OCI-LY3 (cell line): Measurements from ENCODE around the gene NPB.

ENCODE experiments used
- H2AFZ ChIP-seq: fragments of 200-600, 300-600 bp; shearing (Covaris generic); 2 replicates; pipeline ENCODE4 v1.6.0; 2014; ENCODE audit warnings: antibody characterized with exemption, low read depth, low read length
- H3K27ac ChIP-seq: fragments of 200-600, 300-600 bp; sonication (generic); 2 replicates; pipeline ENCODE4 v1.5.1; 2014; ENCODE audit warnings: mild to moderate bottlenecking, low read length, moderate library complexity, mixed read lengths
- H3K27me3 ChIP-seq: fragments of 200-600, 300-600 bp; sonication (generic); 2 replicates; pipeline ENCODE4 v1.6.1; 2014; ENCODE audit warnings: low read depth, low read length, mixed read lengths
- H3K36me3 ChIP-seq: fragments of 200-600, 300-600 bp; sonication (generic); replicated peaks from 2 replicates; pipeline ENCODE3; 2014; ENCODE audit warnings: low read depth, low read length, mixed read lengths
- H3K4me1 ChIP-seq: fragments of 300-600, 200-600 bp; sonication (generic); 2 replicates; pipeline ENCODE4 v1.6.1; 2014; ENCODE audit warnings: low read length, mixed read lengths
- H3K4me2 ChIP-seq: fragments of 200-600, 300-600 bp; sonication (generic); 2 replicates; pipeline ENCODE4 v1.6.1; 2014; ENCODE audit warnings: low read length, mixed read lengths
- H3K4me3 ChIP-seq: fragments of 300-600, 200-600 bp; sonication (generic); 2 replicates; pipeline ENCODE4 v1.5.1; 2014; ENCODE audit warnings: antibody characterized with exemption, mild to moderate bottlenecking, low read length, moderate library complexity
- H3K79me2 ChIP-seq: fragments of 300-600, 200-600 bp; shearing (Covaris generic); 2 replicates; pipeline ENCODE4 v1.6.1; 2014; ENCODE audit warnings: mild to moderate bottlenecking, low read length, mixed read lengths
- H3K9ac ChIP-seq: fragments of 300-600, 200-600 bp; shearing (Covaris generic); 2 replicates; pipeline ENCODE4 v1.6.0; 2014; ENCODE audit warnings: mild to moderate bottlenecking, low read length, moderate library complexity
- H3K9me3 ChIP-seq: fragments of 200-600, 300-600 bp; shearing (Covaris generic); 2 replicates; pipeline ENCODE4 v1.6.1; 2014; ENCODE audit warnings: low read length, mixed read lengths; ENCODE audit not compliant: insufficient read depth
- H4K20me1 ChIP-seq: fragments of 200-600, 300-600 bp; sonication (generic); 2 replicates; pipeline ENCODE4 v1.6.1; 2016; ENCODE audit warnings: low read length, mixed read lengths; ENCODE audit not compliant: insufficient read depth
- EZH2phosphoT487 ChIP-seq: fragments of 200-600 bp; shearing (Covaris generic); IDR thresholded peaks from 2 replicates; pipeline ENCODE4 v1.6.1; 2018; ENCODE audit warnings: antibody characterized with exemption, mixed run types, low read depth
- TF ChIP-seq, protein P1 (sequence below): fragments of 200-600, 300-600 bp; sonication (generic); IDR thresholded peaks from 2 replicates; pipeline ENCODE4 v1.5.1; 2014; ENCODE audit warnings: antibody characterized with exemption, low read length, low read depth

Gene NPB

DNA sequence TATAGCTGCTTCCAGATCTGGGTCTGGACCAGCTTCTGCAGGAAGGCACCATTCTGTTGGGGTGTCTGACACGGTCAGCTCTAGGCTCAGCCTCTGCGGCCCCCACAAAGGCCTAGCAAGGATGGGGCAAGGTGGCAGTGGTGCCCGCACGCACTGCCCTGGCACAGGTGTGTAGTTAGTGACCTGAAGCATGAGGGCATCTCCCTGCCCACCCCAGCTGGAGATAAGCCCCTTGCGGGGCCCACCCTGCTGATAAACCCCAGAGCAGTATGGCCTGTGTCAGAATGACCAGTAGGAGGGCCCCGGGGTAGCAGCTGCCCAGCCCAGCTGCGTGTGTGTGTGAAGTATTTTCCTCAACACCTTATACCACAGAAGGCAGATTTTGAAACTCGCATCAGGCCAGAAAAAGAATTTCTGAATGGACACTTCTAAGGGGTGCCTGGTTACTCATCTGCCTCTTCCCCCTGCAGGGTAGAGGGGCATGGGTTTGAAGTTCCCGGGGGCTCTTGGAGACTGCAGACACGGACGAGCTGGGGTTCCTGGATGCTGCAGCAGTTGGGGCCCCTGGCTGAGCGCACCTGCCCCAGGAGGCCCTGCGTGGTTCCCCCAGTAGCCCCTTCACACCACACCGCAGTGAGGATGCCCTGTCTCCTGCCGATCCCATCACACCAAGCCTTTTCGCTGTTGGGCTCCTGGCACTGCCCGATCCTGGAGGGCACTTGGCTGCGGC lies 35.4 kb upstream of the NPB start:
- Histone ChIP-seq H3K4me1 (peaks cover 28% of the 10 kb centered on the region), H3K36me3 (peaks cover 41% of the 10 kb centered on the region), H3K9me3 (no peaks in the 10 kb centered on the region), H4K20me1 (peaks cover 25% of the 10 kb centered on the region), H3K9ac (no peak overlapping the region), H2AFZ (no peak overlapping the region), H3K27ac (peak overlapping the region; percentile 52), H3K79me2 (peaks cover 57% of the 10 kb centered on the region), H3K4me3 (no peak overlapping the region), H3K27me3 (no peaks in the 10 kb centered on the region), H3K4me2 (no peak overlapping the region)
- no peak for TF ChIP-seq EZH2phosphoT487
- TF ChIP-seq, protein P1, sequence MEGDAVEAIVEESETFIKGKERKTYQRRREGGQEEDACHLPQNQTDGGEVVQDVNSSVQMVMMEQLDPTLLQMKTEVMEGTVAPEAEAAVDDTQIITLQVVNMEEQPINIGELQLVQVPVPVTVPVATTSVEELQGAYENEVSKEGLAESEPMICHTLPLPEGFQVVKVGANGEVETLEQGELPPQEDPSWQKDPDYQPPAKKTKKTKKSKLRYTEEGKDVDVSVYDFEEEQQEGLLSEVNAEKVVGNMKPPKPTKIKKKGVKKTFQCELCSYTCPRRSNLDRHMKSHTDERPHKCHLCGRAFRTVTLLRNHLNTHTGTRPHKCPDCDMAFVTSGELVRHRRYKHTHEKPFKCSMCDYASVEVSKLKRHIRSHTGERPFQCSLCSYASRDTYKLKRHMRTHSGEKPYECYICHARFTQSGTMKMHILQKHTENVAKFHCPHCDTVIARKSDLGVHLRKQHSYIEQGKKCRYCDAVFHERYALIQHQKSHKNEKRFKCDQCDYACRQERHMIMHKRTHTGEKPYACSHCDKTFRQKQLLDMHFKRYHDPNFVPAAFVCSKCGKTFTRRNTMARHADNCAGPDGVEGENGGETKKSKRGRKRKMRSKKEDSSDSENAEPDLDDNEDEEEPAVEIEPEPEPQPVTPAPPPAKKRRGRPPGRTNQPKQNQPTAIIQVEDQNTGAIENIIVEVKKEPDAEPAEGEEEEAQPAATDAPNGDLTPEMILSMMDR, result no peak

DNA sequence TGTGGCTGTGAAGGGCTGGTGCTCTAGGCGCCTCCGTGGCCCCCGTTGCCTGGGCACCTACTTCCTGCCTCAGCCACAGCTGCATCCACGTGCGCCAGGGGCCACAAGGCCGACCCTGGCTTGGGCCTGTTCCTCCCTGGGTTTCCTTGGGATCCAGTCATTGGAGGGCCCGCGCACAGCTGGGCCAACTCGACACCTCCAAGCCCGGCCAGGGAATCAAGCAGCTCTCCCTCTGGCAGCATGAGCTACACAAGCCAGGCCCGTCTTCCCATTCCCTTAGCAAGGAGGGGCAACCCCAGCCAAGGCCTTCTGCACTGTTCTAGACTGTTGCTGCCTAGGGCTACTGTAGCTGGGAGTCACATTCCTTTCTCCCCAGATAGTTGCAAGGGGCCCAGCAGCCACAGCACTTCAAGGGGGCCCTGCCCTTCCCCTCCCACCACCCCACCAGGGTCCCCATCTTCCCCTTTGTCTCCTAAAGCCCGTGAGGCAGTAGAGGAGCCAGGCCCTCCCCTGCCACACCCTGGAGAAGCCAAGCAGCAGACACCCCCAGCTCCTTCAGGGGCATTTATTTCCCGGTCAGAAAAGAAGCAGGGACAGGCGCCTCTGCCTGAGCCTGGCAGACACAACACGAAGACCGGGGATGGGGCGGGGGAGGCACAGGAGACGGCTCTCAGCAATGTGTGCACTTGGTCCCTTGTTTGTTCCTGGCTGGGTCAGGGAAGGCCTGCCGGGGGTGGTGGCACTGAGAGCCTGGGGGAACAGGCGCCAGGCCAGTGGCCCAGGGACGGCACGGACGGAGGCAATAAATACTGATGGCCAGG lies 34.7 kb upstream of the NPB start:
- Histone ChIP-seq H3K4me3 (no peak overlapping the region), H3K9ac (no peak overlapping the region), H3K4me2 (no peak overlapping the region), H3K4me1 (peaks cover 31% of the 10 kb centered on the region), H3K9me3 (no peaks in the 10 kb centered on the region), H2AFZ (no peak overlapping the region), H3K79me2 (peaks cover 57% of the 10 kb centered on the region), H3K36me3 (peaks cover 41% of the 10 kb centered on the region), H4K20me1 (peaks cover 25% of the 10 kb centered on the region), H3K27ac (peak overlapping the region; percentile 52), H3K27me3 (no peaks in the 10 kb centered on the region)
- TF ChIP-seq, protein P1, result no peak
- TF ChIP-seq EZH2phosphoT487, result no peak

DNA sequence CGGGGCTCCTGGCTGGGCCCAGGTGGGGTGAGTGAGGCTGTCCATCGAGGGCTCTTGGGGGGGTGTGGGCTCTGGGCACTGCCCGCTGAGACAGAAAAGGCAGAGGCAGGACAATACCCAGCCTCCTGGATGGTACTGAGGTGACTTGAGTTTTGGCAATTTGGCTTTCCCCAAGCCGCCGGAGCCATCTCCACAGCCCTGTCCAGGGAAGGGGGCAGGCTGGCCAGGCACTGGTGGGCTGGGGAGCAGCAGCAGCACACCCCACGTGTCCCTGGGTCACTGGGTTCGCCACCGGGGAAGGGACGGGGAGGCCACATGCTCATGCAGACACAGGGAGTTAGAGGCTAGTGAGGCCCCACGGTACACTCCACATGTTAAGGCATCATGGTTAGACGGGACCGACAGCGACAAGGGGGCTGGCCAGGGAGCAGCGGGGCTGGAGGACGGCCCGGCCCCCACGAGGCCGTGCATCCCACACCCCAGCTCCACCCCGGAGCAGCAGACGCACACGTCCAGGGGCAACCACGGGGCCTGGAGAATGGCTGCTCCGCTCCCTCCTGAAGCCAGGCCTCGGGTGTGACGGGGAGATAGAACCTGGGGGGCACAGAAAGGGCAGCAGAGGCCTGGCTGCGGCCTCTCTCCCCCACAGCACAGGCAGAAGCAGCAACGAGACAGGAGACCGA lies 33.9 kb upstream of the NPB start:
- Histone ChIP-seq H3K9me3 (no peaks in the 10 kb centered on the region), H3K4me3 (no peak overlapping the region), H2AFZ (no peak overlapping the region), H4K20me1 (peaks cover 25% of the 10 kb centered on the region), H3K27ac (peak overlapping the region; percentile 52), H3K9ac (no peak overlapping the region), H3K36me3 (peaks cover 40% of the 10 kb centered on the region), H3K4me2 (0 out of 2 replicates have a peak overlapping the region, but pooled peaks have one; percentile 4), H3K27me3 (no peaks in the 10 kb centered on the region), H3K4me1 (peaks cover 32% of the 10 kb centered on the region), H3K79me2 (peaks cover 56% of the 10 kb centered on the region)
- TF ChIP-seq EZH2phosphoT487, result no peak
- TF ChIP-seq, protein P1, result no peak
